HTR-8/SVneo (cell line): Measurements from ENCODE around the gene ATRIP.
"Not testable (repeated sequence)": the region's sequence is repeated elsewhere in the genome, so short reads cannot be mapped to it uniquely, and the experiment has no call there.

Experiments
- DNase-seq: peaks from one replicate; pipeline ENCODE4 v3.0.0; 2011; ENCODE audit warnings: low spot score, mixed read lengths; ENCODE audit not compliant: insufficient read length
- FAIRE-seq: peaks from 2 replicates; lab custom pipeline; 2011; peaks lifted over from hg19 to GRCh38; lab: Jason Lieb, UNC

Gene ATRIP

DNA sequence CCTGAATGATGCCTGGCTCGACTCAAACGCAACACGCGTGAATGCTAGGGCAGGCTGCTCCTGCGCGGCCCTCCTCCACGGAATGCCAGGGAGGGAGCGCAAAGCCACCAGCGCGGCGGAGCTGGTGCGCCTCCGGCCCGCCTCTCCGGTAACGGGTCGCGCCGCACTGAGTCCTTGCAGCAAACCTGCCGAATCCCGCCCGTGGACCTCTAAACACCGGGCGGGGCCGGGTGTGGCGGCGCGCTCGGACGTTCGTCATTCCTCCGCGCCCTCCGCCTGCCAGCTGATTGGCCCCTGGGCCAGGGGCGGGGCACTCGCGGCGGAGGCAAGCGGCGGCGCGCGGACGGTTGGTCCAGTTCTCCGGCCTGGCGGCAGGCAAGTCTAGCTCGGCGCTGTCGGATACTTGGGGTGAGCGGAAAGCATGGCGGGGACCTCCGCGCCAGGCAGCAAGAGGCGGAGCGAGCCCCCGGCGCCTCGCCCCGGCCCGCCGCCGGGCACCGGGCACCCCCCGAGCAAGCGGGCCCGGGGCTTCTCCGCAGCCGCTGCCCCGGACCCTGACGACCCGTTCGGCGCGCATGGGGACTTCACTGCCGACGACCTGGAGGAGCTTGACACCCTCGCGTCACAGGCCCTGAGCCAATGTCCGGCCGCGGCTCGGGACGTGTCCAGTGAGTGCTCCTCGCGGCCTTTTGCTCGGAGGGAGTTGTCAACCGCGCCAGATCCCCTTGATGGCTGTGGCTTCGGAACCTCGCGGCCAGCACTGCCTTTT, at the start of gene ATRIP:
Gene ATRIP (plus strand): TSS at position 313 of the 769 bp plus-strand sequence. CDS start 109 bp downstream, at position 422.
- FAIRE-seq (peak; percentile 90), DNase-seq (peak; percentile 80)

GRCh38 chr3:48397767-48398681, 48.5 kb upstream of the ATRIP start:
- no peak for FAIRE-seq

GRCh38 chr3:48398701-48399386, 47.7 kb upstream of the ATRIP start:
- DNase-seq = no peak
- no peak for FAIRE-seq

More at GRCh38 chr3:48397767-48398681, 48.5 kb upstream of the ATRIP start:
- no peak for DNase-seq

DNA sequence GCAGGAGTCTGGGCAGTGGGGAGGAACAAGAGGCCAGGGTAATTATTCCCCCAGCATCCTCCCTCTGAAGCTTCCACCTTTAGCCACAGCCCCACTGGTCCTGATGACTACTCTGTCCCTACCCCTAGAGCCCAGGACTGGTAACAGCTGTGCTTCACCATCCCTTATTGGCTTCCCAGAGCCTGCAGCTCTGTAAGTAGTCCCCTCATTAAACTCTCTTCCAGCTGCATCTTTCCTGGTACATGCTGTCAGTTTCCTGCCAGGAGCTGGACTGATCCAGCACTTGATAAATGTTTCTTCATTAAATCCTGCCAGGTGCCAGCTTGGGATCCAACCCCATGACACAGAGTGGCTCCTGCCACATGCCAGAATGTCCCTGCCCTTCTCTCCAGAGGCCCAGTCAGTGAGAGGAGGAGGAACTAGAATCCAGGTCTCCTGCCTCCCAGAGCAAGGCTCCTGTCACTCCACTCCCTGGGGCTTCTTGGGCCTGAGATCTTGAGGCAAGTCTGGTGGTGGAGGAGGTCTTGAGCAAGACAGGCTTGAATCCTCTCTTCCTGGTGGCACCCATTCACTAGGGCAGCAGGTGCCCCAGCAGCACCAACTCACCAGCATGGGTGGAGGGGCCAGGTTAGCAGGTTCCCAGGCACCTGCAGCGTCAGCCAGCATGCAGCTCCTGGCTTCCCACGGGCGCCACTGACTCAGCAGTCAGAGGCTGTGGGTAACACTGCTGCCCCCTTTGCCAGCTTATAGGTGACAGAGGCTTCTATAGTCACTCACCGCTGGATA, 47.0 kb upstream of the ATRIP start:
- DNase-seq (no peak), FAIRE-seq (no peak)

- no peak for FAIRE-seq
- DNase-seq = peak; percentile 71
Observed at GRCh38 chr3:48400824-48401433, 45.6 kb upstream of the ATRIP start.

DNA sequence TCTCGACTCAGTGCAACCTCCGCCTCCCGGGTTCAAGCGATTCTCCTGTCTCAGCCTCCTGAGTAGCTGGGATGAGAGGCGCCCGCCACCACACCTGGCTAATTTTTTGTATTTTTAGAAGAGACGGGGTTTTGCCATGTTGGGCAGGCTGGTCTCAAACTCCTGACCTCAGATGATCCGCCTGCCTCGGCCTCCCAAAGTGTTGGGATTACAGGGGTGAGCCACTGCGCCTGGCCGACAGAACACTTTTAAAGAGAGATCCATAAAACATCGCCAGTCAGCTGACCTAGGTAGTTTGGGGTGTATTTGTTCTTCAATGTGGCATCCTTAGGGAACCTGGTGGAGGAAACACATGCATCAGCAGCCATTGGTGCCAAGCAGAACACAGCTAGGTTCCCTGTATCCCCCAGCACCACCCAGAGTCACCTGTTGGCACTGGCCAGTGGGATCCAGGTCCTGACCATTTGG, 45.1 kb upstream of the ATRIP start:
- FAIRE-seq, DNase-seq: not testable (repeated sequence)

- peak; percentile 62 for DNase-seq
- FAIRE-seq = peak; percentile 70
Observed at GRCh38 chr3:48402281-48402732, 44.2 kb upstream of the ATRIP start.

DNA sequence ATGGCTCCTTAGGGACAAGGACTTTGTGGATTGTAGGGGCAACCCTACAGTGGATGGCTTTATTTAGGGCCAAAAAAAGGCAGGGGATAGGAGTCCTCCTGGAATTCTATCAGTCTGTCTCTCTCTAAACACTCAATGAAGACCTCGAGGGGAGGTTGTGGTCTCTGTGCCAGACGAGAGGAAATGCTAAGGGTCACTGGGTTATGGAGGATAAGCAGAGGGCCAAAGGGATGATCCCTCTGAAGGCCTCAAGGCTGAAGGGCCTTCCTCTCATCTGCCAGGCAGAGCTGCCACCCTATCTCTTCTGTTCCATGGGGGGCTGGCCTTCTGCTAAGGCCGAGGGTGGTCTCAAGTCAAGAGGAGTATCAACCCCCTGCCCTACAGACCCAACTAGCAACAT, 43.6 kb upstream of the ATRIP start:
- FAIRE-seq (no peak), DNase-seq (no peak)

DNA sequence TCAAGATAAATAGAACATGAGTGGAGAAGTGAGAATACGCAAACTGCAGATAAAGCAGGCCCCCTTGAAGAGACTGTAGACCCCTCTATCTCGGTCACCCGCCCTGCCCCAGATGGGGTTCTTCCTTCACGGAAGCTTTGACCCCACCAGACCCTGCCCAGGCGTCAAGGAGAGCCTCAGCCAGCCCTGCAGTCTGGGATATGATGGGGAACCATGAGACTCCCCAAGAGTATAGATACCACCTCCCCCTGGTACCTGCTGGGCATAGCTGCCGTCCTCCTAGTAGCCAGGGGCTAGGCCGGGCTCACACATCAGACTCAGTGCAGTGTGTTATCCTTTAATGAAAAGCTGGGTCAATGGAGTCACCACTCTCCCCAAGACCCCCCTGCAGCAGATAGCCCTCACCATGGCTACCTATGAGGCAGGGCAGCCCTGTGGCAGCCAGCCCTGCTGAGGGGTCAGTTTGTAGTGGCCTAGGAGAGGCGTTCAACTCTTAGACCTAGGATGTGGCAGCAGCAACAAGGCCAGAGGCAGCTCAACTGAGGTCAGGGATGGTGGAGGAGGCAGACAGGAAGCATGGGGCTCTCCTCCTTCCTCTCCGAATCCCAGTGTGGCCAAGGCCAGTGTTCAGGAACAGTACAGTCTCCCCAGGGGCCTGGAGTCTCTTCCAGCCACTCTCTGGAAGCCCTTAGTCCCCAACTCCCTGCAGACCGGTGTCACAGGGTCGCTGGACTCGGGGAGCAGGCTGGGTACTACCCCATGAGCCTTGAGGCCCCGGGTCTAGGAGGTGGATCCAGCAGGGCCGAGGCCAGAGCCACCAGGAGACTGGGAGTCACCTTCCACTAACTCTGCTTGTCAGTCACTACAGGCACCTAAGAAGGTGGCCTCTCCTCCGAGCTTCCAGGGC, 42.8 kb upstream of the ATRIP start:
- FAIRE-seq (no peak), DNase-seq (no peak)

DNA sequence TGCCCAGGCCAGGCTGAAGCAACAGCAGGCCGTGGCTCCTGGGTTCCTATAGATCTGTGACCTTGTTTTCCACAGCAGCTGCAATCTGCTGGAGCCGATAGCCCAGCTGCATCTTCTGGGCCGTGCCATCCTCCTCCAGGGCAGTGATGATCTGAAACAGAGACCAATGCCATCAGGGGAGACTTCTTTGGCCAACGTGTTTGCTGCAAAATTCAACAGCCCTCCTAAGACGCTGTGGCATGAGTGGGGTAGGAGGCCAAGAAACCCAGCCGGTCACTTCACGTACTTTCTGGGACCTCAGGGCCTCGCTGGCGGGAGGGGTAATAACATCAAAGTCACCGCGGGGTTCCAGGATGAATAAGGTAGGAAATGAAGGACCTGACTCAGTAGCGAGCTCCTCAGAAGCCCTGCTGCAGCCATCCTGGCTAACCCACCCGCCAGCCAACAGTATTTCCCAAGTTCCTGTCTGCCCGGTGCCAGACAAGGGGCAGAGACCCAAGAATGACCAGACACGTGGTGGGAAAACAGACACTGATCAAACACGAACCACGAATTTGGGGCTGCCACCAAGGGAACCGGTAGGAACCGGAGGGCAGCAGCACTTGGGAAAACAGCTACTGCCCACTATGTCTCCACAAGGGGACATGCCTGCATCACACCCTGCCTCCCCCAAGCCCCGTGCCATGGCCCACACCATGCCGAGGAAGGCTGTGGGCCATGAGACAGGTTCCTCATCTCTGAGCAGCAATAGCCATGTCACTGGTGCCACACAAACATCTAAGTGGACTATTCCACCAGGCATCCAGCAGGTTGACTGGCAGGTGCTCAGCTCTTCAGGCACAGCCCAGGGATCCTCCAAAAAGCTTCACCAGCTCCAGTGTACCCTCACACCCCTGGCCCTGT, 41.8 kb upstream of the ATRIP start:
- DNase-seq (no peak), FAIRE-seq (no peak)

- FAIRE-seq (no peak), DNase-seq (no peak)
Observed at GRCh38 chr3:48405343-48405881, 41.1 kb upstream of the ATRIP start.

DNA sequence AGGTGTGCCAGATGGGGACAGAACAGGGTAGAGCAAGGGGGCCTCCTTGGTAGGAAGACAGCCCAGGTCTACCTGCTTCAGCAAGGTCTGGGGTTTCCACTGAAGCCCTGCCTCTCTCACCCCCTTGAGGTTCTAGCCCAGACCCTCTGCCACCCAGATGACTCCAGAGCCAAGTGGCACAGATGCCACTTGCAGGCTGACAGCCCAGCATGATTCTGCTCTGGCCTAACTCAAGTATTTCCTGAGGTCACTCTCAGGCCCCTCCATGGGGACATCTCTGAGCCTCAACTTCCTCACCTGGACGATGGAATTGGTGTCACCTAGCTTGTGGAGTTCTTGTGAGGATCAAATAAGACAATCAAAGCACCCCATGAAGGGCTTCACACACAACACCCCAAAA, 40.6 kb upstream of the ATRIP start:
- no peak for FAIRE-seq
- DNase-seq = no peak

- DNase-seq (no peak), FAIRE-seq (no peak)
Observed at GRCh38 chr3:48406443-48407431, 39.8 kb upstream of the ATRIP start.

DNA sequence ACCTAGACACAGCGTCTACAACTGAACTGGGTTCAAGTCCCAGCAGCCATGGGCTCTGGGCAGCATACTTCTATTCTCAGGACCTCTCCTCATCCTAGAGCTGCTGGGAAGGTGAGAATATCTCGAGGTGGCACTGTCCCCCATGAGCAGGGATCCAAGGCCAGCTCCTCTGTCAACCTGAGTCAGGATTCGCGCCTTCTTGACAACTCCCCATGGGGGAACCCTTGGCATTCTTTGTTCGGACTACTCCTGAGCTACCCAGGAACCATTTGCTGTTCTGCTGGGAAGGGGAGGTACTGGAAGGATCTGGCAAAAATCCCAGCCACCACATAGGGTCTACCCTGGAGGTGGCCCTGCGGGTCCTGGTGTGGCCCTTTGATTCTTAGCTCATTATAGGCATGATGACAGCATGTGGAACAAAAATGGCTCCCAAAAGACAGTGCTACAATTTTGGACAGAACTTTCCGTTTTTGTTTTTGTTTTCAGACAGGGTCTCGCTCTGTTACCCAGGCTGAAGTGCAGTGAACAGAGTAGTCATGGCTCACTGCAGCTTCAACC, 38.9 kb upstream of the ATRIP start:
- FAIRE-seq = no peak

GRCh38 chr3:48408823-48409281, 37.7 kb upstream of the ATRIP start:
- no peak for DNase-seq

More for the DNA sequence above, 38.9 kb upstream of the ATRIP start:
- no peak for DNase-seq

More at GRCh38 chr3:48408823-48409281, 37.7 kb upstream of the ATRIP start:
- no peak for FAIRE-seq
